ENCODE measurements around the gene SLC35G6.

Gene SLC35G6

DNA sequence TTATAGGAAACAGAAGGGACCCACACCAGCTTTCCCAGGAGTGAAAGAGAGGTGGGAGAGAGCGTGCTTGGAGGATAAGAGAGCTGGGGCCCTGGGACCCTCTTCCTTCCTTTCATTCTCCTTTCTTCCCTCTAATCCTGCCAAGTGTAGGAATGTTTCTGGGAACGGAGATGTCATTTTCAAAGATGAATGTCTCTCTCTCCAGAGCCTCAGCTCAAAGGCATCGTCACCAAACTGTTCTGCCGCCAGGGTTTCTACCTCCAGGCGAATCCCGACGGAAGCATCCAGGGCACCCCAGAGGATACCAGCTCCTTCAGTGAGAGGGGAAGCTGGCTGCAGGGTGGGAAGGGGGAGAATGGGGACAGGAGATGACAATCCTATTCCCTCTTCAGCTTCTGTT lies 40.0 kb upstream of the SLC35G6 start:
- no peak overlapping the region for H3K27ac ChIP-seq (ENCODE audit: insufficient read depth in 1 of 2, low read depth in 1 of 2, low read length in 2 of 2, poor library complexity in 1 of 2, severe bottlenecking in 2 of 2)
- POLR2A ChIA-PET: interaction anchor here (0.5 to 2.8 kb wide), 9 partner anchors 36 to 1885 kb away, joined by 3 to 11 read pairs (median 5); partner anchors contain the start of gene POLR2A
- no peaks in the 10 kb centered on the region for H3K36me3 ChIP-seq (ENCODE audit: control insufficient read depth in 4 of 4, insufficient read depth in 4 of 4, low read length in 3 of 4)
- peaks cover 3 to 67% (median 58%) of the 10 kb centered on the region in 4 experiments for H3K4me1 ChIP-seq (ENCODE audit: control extremely low read depth in 1 of 4, control insufficient read depth in 4 of 4, insufficient read depth in 4 of 4, low read length in 3 of 4)
- peaks cover 4 to 74% (median 26%) of the 10 kb centered on the region in 5 experiments for H3K27me3 ChIP-seq (replicated peaks in 2 of 5; ENCODE audit: control insufficient read depth in 4 of 5, insufficient read depth in 5 of 5, low read length in 4 of 5)
- CTCF ChIA-PET: interaction anchor here (0.8 to 5.6 kb wide), 12 partner anchors 9 to 86 kb away, joined by 3 to 40 read pairs (median 3); no protein-coding TSS in a partner anchor
- 96% methylated on average over 6 of the region's 7 CpGs for WGBS (ENCODE audit: insufficient coverage)
- H3K4me3 ChIP-seq (ENCODE audit: control insufficient read depth in 1 of 7, extremely low read depth in 1 of 7, insufficient read depth in 4 of 7, low read depth in 2 of 7, low read length in 6 of 7): no peak overlapping the region
- no peak for DNase-seq
- H3K9me3 ChIP-seq (ENCODE audit: control extremely low read depth in 1 of 5, control insufficient read depth in 4 of 5, insufficient read depth in 2 of 5, low read depth in 1 of 5, low read length in 4 of 5): no peaks in the 10 kb centered on the region

DNA sequence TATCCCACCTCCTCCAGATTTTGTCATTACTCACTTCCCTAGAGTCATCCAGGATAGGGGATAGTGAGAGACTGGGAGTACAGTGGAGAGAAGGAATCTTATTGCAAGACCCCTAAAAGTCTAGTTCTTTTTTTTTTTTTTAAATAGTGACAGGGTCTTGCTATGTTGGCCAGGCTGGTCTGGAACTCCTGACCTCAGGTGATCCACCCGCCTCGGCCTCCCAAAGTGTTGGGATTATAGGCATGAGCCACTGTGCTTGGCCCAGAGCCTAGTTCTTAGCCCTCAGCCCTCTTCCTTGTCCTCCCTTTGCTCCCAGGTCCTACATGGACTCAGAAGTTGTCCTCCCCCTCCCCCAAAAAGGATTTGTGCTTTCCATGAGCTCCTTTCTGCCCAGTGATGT lies 39.1 kb upstream of the SLC35G6 start:
- Histone ChIP-seq H3K27me3 (replicated peaks in 2 of 5; ENCODE audit: control insufficient read depth in 4 of 5, insufficient read depth in 5 of 5, low read length in 4 of 5) (peaks cover 4 to 83% (median 32%) of the 10 kb centered on the region in 5 experiments), H3K4me1 (ENCODE audit: control extremely low read depth in 1 of 4, control insufficient read depth in 4 of 4, insufficient read depth in 4 of 4, low read length in 3 of 4) (peaks cover 3 to 60% (median 53%) of the 10 kb centered on the region in 4 experiments), H3K36me3 (ENCODE audit: control insufficient read depth in 4 of 4, insufficient read depth in 4 of 4, low read length in 3 of 4) (no peaks in the 10 kb centered on the region), H3K27ac (ENCODE audit: insufficient read depth in 1 of 2, low read depth in 1 of 2, low read length in 2 of 2, poor library complexity in 1 of 2, severe bottlenecking in 2 of 2) (no peak overlapping the region), H3K9me3 (ENCODE audit: control extremely low read depth in 1 of 5, control insufficient read depth in 4 of 5, insufficient read depth in 2 of 5, low read depth in 1 of 5, low read length in 4 of 5) (no peaks in the 10 kb centered on the region), H3K4me3 (ENCODE audit: control insufficient read depth in 1 of 7, extremely low read depth in 1 of 7, insufficient read depth in 4 of 7, low read depth in 2 of 7, low read length in 6 of 7) (no peak overlapping the region)
- no peak for DNase-seq
- POLR2A ChIA-PET: no interaction called here
- no CpG with 5 or more reads among the region's 2 CpGs for WGBS (ENCODE audit: insufficient coverage)
- CTCF ChIA-PET: interaction anchor here (1.6 to 5.6 kb wide), 4 partner anchors 12 to 61 kb away, joined by 3 to 40 read pairs (median 6); no protein-coding TSS in a partner anchor

GRCh38 chr17:7443499-7444485 lies 37.5 kb upstream of the SLC35G6 start:
- 80% methylated on average over 5 of the region's 7 CpGs for WGBS (ENCODE audit: insufficient coverage)
- H3K27ac ChIP-seq (ENCODE audit: insufficient read depth in 1 of 2, low read depth in 1 of 2, low read length in 2 of 2, poor library complexity in 1 of 2, severe bottlenecking in 2 of 2): no peak overlapping the region
- no peaks in the 10 kb centered on the region for H3K36me3 ChIP-seq (ENCODE audit: control insufficient read depth in 4 of 4, insufficient read depth in 4 of 4, low read length in 3 of 4)
- H3K4me3 ChIP-seq (ENCODE audit: control insufficient read depth in 1 of 7, extremely low read depth in 1 of 7, insufficient read depth in 4 of 7, low read depth in 2 of 7, low read length in 6 of 7): no peak overlapping the region
- DNase-seq: no peak
- POLR2A ChIA-PET: interaction anchor here (0.5 to 1.6 kb wide), 3 partner anchors 12 to 21 kb away, joined by 3 to 5 read pairs (median 3); no protein-coding TSS in a partner anchor
- H3K9me3 ChIP-seq (ENCODE audit: control extremely low read depth in 1 of 5, control insufficient read depth in 4 of 5, insufficient read depth in 2 of 5, low read depth in 1 of 5, low read length in 4 of 5): no peaks in the 10 kb centered on the region
- CTCF ChIA-PET: interaction anchor here (0.9 to 5.6 kb wide), 4 partner anchors 11 to 64 kb away, joined by 4 to 40 read pairs (median 6); no protein-coding TSS in a partner anchor
- H3K4me1 ChIP-seq (ENCODE audit: control extremely low read depth in 1 of 4, control insufficient read depth in 4 of 4, insufficient read depth in 4 of 4, low read length in 3 of 4): peaks cover 3 to 44% (median 38%) of the 10 kb centered on the region in 4 experiments
- H3K27me3 ChIP-seq (replicated peaks in 2 of 5; ENCODE audit: control insufficient read depth in 4 of 5, insufficient read depth in 5 of 5, low read length in 4 of 5): peaks cover 4 to 84% (median 40%) of the 10 kb centered on the region in 5 experiments

GRCh38 chr17:7444682-7445618 lies 36.3 kb upstream of the SLC35G6 start, which contains the start of gene CHRNB1:
CHRNB1 (plus strand) TSS chr17:7445061; CDS start chr17:7445128, 67 bp downstream.
- Histone ChIP-seq H3K4me3 (ENCODE audit: control insufficient read depth in 1 of 7, extremely low read depth in 1 of 7, insufficient read depth in 4 of 7, low read depth in 2 of 7, low read length in 6 of 7) (peak within 1 kb of the TSS; percentile 23 to 74 (median 61)), H3K9me3 (ENCODE audit: control extremely low read depth in 1 of 5, control insufficient read depth in 4 of 5, insufficient read depth in 2 of 5, low read depth in 1 of 5, low read length in 4 of 5) (no peaks in the 10 kb centered on the region), H3K27me3 (replicated peaks in 2 of 5; ENCODE audit: control insufficient read depth in 4 of 5, insufficient read depth in 5 of 5, low read length in 4 of 5) (peaks cover 4 to 73% (median 37%) of the 10 kb centered on the region in 5 experiments), H3K27ac (ENCODE audit: insufficient read depth in 1 of 2, low read depth in 1 of 2, low read length in 2 of 2, poor library complexity in 1 of 2, severe bottlenecking in 2 of 2) (no peak within 1 kb of the TSS), H3K36me3 (ENCODE audit: control insufficient read depth in 4 of 4, insufficient read depth in 4 of 4, low read length in 3 of 4) (no peaks in the 10 kb centered on the region), H3K4me1 (ENCODE audit: control extremely low read depth in 1 of 4, control insufficient read depth in 4 of 4, insufficient read depth in 4 of 4, low read length in 3 of 4) (peaks cover 3 to 32% (median 29%) of the 10 kb centered on the region in 4 experiments)
- WGBS (ENCODE audit: insufficient coverage): under 1% methylated on average over 50 of the region's 51 CpGs
- POLR2A ChIA-PET: interaction anchor here (0.7 to 1.6 kb wide), 5 partner anchors 11 to 41 kb away, joined by 3 to 5 read pairs (median 3); partner anchors contain the start of gene POLR2A
- peak in 2 of 3 donors; percentile 64 to 72 for DNase-seq
- CTCF ChIA-PET: interaction anchor here (0.6 to 5.6 kb wide), 6 partner anchors 9 to 1019 kb away, joined by 3 to 40 read pairs (median 4); no protein-coding TSS in a partner anchor

- Histone ChIP-seq H3K27ac (ENCODE audit: insufficient read depth in 1 of 2, low read depth in 1 of 2, low read length in 2 of 2, poor library complexity in 1 of 2, severe bottlenecking in 2 of 2) (no peak overlapping the region), H3K4me1 (ENCODE audit: control extremely low read depth in 1 of 4, control insufficient read depth in 4 of 4, insufficient read depth in 4 of 4, low read length in 3 of 4) (peaks cover 3 to 26% (median 23%) of the 10 kb centered on the region in 4 experiments), H3K27me3 (replicated peaks in 2 of 5; ENCODE audit: control insufficient read depth in 4 of 5, insufficient read depth in 5 of 5, low read length in 4 of 5) (peaks cover 4 to 68% (median 37%) of the 10 kb centered on the region in 5 experiments), H3K4me3 (ENCODE audit: control insufficient read depth in 1 of 7, extremely low read depth in 1 of 7, insufficient read depth in 4 of 7, low read depth in 2 of 7, low read length in 6 of 7) (peak overlapping the region; percentile 23 to 74 (median 61)), H3K36me3 (ENCODE audit: control insufficient read depth in 4 of 4, insufficient read depth in 4 of 4, low read length in 3 of 4) (no peaks in the 10 kb centered on the region), H3K9me3 (ENCODE audit: control extremely low read depth in 1 of 5, control insufficient read depth in 4 of 5, insufficient read depth in 2 of 5, low read depth in 1 of 5, low read length in 4 of 5) (no peaks in the 10 kb centered on the region)
- whole genome bisulfite sequencing (ENCODE audit: insufficient coverage): 0% methylated on average over 11 of the region's 16 CpGs
- DNase-seq: peak in 2 of 3 donors; percentile 45 to 56
- ChIA-PET CTCF (interaction anchor here (1.0 to 2.4 kb wide), 4 partner anchors 9 to 115 kb away, joined by 3 to 10 read pairs (median 4); no protein-coding TSS in a partner anchor), POLR2A (interaction anchor here (0.6 to 1.5 kb wide), 5 partner anchors 10 to 41 kb away, joined by 3 to 4 read pairs (median 3); partner anchors contain the start of gene POLR2A)
These were observed 35.7 kb upstream of the SLC35G6 start for GRCh38 chr17:7445619-7445968.

GRCh38 chr17:7448461-7448860 lies 32.8 kb upstream of the SLC35G6 start:
- H3K27ac ChIP-seq (ENCODE audit: insufficient read depth in 1 of 2, low read depth in 1 of 2, low read length in 2 of 2, poor library complexity in 1 of 2, severe bottlenecking in 2 of 2): no peak overlapping the region
- DNase-seq: no peak
- no peak overlapping the region for H3K4me3 ChIP-seq (ENCODE audit: control insufficient read depth in 1 of 7, extremely low read depth in 1 of 7, insufficient read depth in 4 of 7, low read depth in 2 of 7, low read length in 6 of 7)
- CTCF ChIA-PET: interaction anchor here (1.9 kb wide), 1 partner anchor 12 kb away, joined by 6 read pairs; no protein-coding TSS in a partner anchor
- H3K9me3 ChIP-seq (ENCODE audit: control extremely low read depth in 1 of 5, control insufficient read depth in 4 of 5, insufficient read depth in 2 of 5, low read depth in 1 of 5, low read length in 4 of 5): no peaks in the 10 kb centered on the region
- H3K27me3 ChIP-seq (replicated peaks in 2 of 5; ENCODE audit: control insufficient read depth in 4 of 5, insufficient read depth in 5 of 5, low read length in 4 of 5): peaks cover 4 to 50% (median 28%) of the 10 kb centered on the region in 5 experiments
- whole genome bisulfite sequencing (ENCODE audit: insufficient coverage): 95% methylated on average over 4 of the region's 7 CpGs
- H3K36me3 ChIP-seq (ENCODE audit: control insufficient read depth in 4 of 4, insufficient read depth in 4 of 4, low read length in 3 of 4): no peaks in the 10 kb centered on the region
- POLR2A ChIA-PET: interaction anchor here (2.0 kb wide), 1 partner anchor 36 kb away, joined by 6 read pairs; the partner anchor contains the start of gene POLR2A
- H3K4me1 ChIP-seq (ENCODE audit: control extremely low read depth in 1 of 4, control insufficient read depth in 4 of 4, insufficient read depth in 4 of 4, low read length in 3 of 4): peaks cover 3 to 19% (median 16%) of the 10 kb centered on the region in 4 experiments

Measured in common myeloid progenitor, CD34-positive (primary cell).